Prostate gland (tissue), 2 donors: ENCODE data around the gene MRNIP.

Source experiments
- CTCF ChIP-seq, 4 experiments: fragments of 200-600 bp in 2 of 4; fragments of 450-650 bp in 2 of 4; sonication (generic) in 2 of 4; IDR thresholded peaks; 1 replicate in 3 of 4; 2 replicates in 1 of 4; pipeline ENCODE4 v1.5.1; 2016 to 2019; ENCODE audit warnings: antibody characterized with exemption in 4 of 4, mild to moderate bottlenecking in 2 of 4, moderate library complexity in 2 of 4
- POLR2A ChIP-seq: fragments of 450-650 bp; IDR thresholded peaks from one replicate; pipeline ENCODE4 v1.6.1; 2016; ENCODE audit warnings: antibody characterized with exemption, mild to moderate bottlenecking

- TF ChIP-seq CTCF (IDR thresholded peaks at IDR 0.05) (no peak), POLR2A (no peak)
Observed at GRCh38 chr5:179890751-179891682, 32.4 kb upstream of the MRNIP start.
